WERI-Rb-1 (cell line): ENCODE results near the gene CACNG6.

ENCODE experiments used
- DNase-seq: peaks from one replicate; pipeline ENCODE4 v3.0.0-alpha.2; 2020
- H3K27ac ChIP-seq: fragments of 250-450 bp; sonication (Bioruptor Pico); 2 replicates; pipeline ENCODE4 v1.5.1; 2020; ENCODE audit warnings: mild to moderate bottlenecking, moderate library complexity
- H3K27me3 ChIP-seq: fragments of 250-450 bp; sonication (Bioruptor Pico); 2 replicates; pipeline ENCODE4 v1.5.1; 2021; ENCODE audit warnings: mild to moderate bottlenecking, low read depth, moderate library complexity; ENCODE audit not compliant: insufficient read depth, severe bottlenecking
- H3K36me3 ChIP-seq: fragments of 250-450 bp; sonication (Bioruptor Pico); 2 replicates; pipeline ENCODE4 v1.5.1; 2020; ENCODE audit warnings: mild to moderate bottlenecking, moderate library complexity
- H3K4me3 ChIP-seq: 2 replicates; pipeline ENCODE4 v1.5.1; 2011; ENCODE audit warnings: low read depth, mild to moderate bottlenecking, control low read depth, low read length
- H3K9me3 ChIP-seq: fragments of 250-450 bp; sonication (Bioruptor Pico); 2 replicates; pipeline ENCODE4 v1.5.1; 2021; ENCODE audit warnings: mild to moderate bottlenecking, moderate library complexity; ENCODE audit not compliant: severe bottlenecking
- CTCF ChIP-seq: IDR thresholded peaks from 2 replicates; pipeline ENCODE4 v1.5.1; 2011; ENCODE audit warnings: low read depth, mild to moderate bottlenecking, control low read depth, inconsistent platforms, low read length

The CACNG6 gene

GRCh38 chr19:53957448-53958167, 33.8 kb upstream of the CACNG6 start:
- DNase-seq: no peak
- no peak for TF ChIP-seq CTCF
- Histone ChIP-seq H3K9me3 (peaks cover 3% of the 10 kb centered on the region), H3K36me3 (no peaks in the 10 kb centered on the region), H3K27me3 (peaks cover 74% of the 10 kb centered on the region), H3K4me3 (no peak overlapping the region), H3K27ac (no peak overlapping the region)

- no peak for DNase-seq
- Histone ChIP-seq H3K27ac (no peak overlapping the region), H3K9me3 (peaks cover 3% of the 10 kb centered on the region), H3K4me3 (no peak overlapping the region), H3K27me3 (peaks cover 71% of the 10 kb centered on the region), H3K36me3 (no peaks in the 10 kb centered on the region)
- no peak for TF ChIP-seq CTCF
These were observed 33.3 kb upstream of the CACNG6 start for GRCh38 chr19:53958168-53958571.

- no peak for TF ChIP-seq CTCF
- Histone ChIP-seq H3K27me3 (peaks cover 74% of the 10 kb centered on the region), H3K4me3 (no peak overlapping the region), H3K36me3 (no peaks in the 10 kb centered on the region), H3K9me3 (peaks cover 3% of the 10 kb centered on the region), H3K27ac (no peak overlapping the region)
- DNase-seq: no peak
These were observed 32.3 kb upstream of the CACNG6 start for GRCh38 chr19:53958823-53959757.

GRCh38 chr19:53960187-53960586, 31.2 kb upstream of the CACNG6 start:
- TF ChIP-seq CTCF: no peak
- peaks cover 78% of the 10 kb centered on the region for H3K27me3 ChIP-seq
- no peak overlapping the region for H3K27ac ChIP-seq
- H3K4me3 ChIP-seq: no peak overlapping the region
- no peak for DNase-seq
- H3K9me3 ChIP-seq: peaks cover 3% of the 10 kb centered on the region
- H3K36me3 ChIP-seq: no peaks in the 10 kb centered on the region

GRCh38 chr19:53960886-53961285, 30.6 kb upstream of the CACNG6 start:
- no peak for TF ChIP-seq CTCF
- no peak for DNase-seq
- H3K27me3 ChIP-seq: peaks cover 80% of the 10 kb centered on the region
- H3K9me3 ChIP-seq: peaks cover 3% of the 10 kb centered on the region
- H3K27ac ChIP-seq: no peak overlapping the region
- no peaks in the 10 kb centered on the region for H3K36me3 ChIP-seq
- H3K4me3 ChIP-seq: no peak overlapping the region
